ENCODE measurements around the gene CENPT. TPM values are rescaled to one million over a fixed set of nuclear protein-coding genes. Genes with fewer than 3 reads are reported as not detected.
A peak's percentile ranks its signal among the peaks of the same experiment; 100 is the strongest.

Gene CENPT
- total and polyA plus RNA-seq, 7 donors = 9.6 to 53.7 (median 38.2) TPM

DNA sequence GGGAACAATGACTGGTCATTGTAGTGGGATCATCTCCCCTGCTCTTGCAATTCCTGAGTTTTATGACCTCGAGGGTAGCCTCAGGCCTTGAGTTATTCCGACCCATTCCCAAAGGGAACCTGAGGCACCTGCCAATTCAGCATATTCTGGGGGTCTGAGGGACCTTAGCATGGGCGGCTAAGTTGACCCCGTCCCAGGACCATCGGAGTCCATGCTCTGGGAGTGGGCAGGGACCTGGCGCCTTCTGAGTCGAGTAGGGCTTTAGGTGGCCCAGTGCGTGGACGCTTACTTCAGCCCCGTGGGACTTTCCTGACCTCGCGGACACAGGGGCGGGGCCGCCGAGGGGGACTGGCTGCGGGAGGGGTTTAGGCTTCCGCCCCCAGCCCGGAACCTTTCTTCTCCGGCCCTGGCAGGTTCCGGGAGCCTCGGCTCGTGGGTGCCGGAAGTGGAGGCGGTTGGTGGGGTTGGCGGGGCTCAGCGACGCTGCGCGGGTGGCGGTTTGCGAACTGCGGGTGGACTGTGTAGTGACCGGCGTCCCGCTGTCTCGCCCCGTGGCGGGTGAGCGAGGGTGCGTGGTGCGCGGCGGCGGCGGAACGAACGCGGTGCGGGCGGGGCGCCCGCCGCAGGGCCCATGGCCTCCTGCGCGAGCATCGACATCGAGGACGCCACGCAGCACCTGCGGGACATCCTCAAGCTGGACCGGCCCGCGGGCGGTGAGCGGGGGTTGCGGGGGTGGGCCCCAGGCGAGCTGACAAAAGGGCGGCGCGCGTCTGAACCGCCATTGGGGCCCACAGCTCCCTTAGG lies 25.3 kb upstream of the CENPT start, which contains the start of gene EDC4:
EDC4 (plus strand) TSS at position 422 of the 804 bp plus-strand sequence; CDS start at position 632, 210 bp downstream.
- no peaks in the 10 kb centered on the region for H3K27me3 ChIP-seq
- H3K4me3 ChIP-seq = peak within 1 kb of the TSS; percentile 68 to 98 (median 84)
- DNase-seq = peak; percentile 92
- peak within 1 kb of the TSS; percentile 81 to 92 (median 86) for H3K27ac ChIP-seq
- H3K9me3 ChIP-seq = no peaks in the 10 kb centered on the region
- WGBS, 2 donors = 1 to 2% methylated on average over 72 of the region's 72 CpGs
- TF ChIP-seq, protein P1, sequence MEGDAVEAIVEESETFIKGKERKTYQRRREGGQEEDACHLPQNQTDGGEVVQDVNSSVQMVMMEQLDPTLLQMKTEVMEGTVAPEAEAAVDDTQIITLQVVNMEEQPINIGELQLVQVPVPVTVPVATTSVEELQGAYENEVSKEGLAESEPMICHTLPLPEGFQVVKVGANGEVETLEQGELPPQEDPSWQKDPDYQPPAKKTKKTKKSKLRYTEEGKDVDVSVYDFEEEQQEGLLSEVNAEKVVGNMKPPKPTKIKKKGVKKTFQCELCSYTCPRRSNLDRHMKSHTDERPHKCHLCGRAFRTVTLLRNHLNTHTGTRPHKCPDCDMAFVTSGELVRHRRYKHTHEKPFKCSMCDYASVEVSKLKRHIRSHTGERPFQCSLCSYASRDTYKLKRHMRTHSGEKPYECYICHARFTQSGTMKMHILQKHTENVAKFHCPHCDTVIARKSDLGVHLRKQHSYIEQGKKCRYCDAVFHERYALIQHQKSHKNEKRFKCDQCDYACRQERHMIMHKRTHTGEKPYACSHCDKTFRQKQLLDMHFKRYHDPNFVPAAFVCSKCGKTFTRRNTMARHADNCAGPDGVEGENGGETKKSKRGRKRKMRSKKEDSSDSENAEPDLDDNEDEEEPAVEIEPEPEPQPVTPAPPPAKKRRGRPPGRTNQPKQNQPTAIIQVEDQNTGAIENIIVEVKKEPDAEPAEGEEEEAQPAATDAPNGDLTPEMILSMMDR (IDR thresholded peaks at IDR 0.05) = no peak
- TF ChIP-seq POLR2A (IDR thresholded peaks at IDR 0.05) (peak; percentile 30 to 60), EP300 (IDR thresholded peaks at IDR 0.05) (no peak), POLR2AphosphoS5 (IDR thresholded peaks at IDR 0.05) (peak; percentile 68 to 93 (median 84))
- H3K4me1 ChIP-seq = peaks cover 0 to 38% (median 33%) of the 10 kb centered on the region in 4 donors
- intact Hi-C loops (cut with DNase I) = no loop called here
- H3K36me3 ChIP-seq = peaks cover 10 to 61% (median 25%) of the 10 kb centered on the region in 4 donors

DNA sequence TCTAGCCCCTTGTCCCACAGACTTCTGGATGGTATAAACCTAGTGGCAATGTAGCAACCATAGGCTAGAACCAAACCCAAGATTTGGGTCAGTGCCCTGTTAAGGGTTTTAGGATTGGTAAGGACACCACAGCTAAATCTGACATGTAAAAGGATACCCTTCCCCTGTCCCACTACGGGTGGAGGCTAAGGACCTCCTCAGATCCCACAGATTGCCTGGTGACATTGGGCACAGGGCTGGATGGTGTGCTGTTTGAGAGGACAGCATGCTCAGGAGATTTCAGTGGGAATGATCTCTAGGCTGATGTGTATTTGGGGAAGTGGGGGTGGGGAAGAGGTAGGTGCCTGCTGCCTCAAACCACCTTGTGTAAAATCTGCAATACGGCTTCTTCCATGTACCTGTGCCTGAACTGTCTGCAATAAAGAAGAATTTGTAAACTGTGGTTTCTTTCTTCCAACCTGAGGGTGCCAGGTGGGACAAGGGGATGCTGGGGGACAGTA lies 24.7 kb upstream of the CENPT start:
- TF ChIP-seq EP300 (IDR thresholded peaks at IDR 0.05) (no peak), POLR2A (IDR thresholded peaks at IDR 0.05) (no peak), POLR2AphosphoS5 (IDR thresholded peaks at IDR 0.05) (no peak)
- TF ChIP-seq, protein P1 (IDR thresholded peaks at IDR 0.05) = no peak
- 61 to 65% methylated on average over 2 of the region's 2 CpGs for WGBS, 2 donors
- H3K4me3 ChIP-seq = peak overlapping the region in 3 of 4 donors; percentile 80 to 98 (median 89)
- H3K36me3 ChIP-seq = peaks cover 4 to 61% (median 21%) of the 10 kb centered on the region in 4 donors
- no peaks in the 10 kb centered on the region for H3K27me3 ChIP-seq
- no peak for DNase-seq
- peaks cover 0 to 38% (median 33%) of the 10 kb centered on the region in 4 donors for H3K4me1 ChIP-seq
- no peaks in the 10 kb centered on the region for H3K9me3 ChIP-seq
- peak overlapping the region; percentile 81 to 92 (median 86) for H3K27ac ChIP-seq
- intact Hi-C loops (cut with DNase I) = no loop called here

DNA sequence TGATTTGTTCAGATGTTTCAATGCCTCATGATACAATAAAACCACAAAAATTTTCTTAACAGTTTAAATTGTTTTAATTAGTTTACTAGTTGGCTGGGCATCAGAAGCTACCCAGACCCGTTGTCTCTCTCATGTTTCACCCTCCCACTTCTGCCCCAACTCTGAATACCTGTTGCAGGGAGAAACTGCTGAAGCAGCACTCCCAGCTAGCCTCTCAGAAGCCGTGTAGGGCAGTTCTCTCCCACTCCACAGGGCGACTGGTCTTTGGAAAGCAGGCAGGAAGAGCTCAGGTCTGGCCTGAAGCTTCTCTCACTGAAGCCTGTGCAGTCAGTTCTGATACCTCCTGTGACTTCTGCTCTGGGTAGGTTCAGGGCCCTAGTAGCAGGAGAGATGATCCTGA lies 23.8 kb upstream of the CENPT start:
- TF ChIP-seq, protein P1 (IDR thresholded peaks at IDR 0.05) = no peak
- no peak for TF ChIP-seq POLR2AphosphoS5 (IDR thresholded peaks at IDR 0.05)
- no peak for TF ChIP-seq EP300 (IDR thresholded peaks at IDR 0.05)
- no peak for TF ChIP-seq POLR2A (IDR thresholded peaks at IDR 0.05)
- WGBS, 2 donors = 62 to 74% methylated on average over 3 of the region's 3 CpGs
- Histone ChIP-seq H3K4me1 (peaks cover 0 to 35% (median 31%) of the 10 kb centered on the region in 4 donors), H3K9me3 (no peaks in the 10 kb centered on the region), H3K36me3 (peaks cover 0 to 61% (median 18%) of the 10 kb centered on the region in 4 donors), H3K4me3 (no peak overlapping the region), H3K27me3 (no peaks in the 10 kb centered on the region), H3K27ac (no peak overlapping the region)
- no peak for DNase-seq
- intact Hi-C loops (cut with DNase I) = no loop called here

DNA sequence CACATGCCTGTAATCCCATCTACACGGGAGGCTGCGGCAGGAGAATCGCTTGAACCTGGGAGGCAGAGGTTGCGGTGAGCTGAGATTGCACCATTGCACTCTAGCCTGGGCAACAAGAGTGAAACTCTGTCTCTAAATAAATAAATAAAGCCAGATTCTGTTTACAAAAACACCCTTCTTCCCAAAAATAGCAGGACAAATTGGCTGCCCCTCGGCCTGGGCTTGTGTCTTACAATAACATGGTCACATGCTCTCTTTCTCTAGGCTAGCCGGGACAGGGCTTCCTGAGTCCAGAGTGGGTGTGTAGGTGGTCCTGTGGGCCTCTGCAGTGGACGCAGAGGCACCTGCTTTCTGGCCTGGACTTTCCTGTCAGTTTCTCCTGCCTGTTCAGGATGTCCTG lies 22.2 kb upstream of the CENPT start:
- H3K36me3 ChIP-seq = peaks cover 0 to 68% (median 22%) of the 10 kb centered on the region in 4 donors
- DNase-seq = no peak
- no peak overlapping the region for H3K27ac ChIP-seq
- no peaks in the 10 kb centered on the region for H3K27me3 ChIP-seq
- peaks cover 0 to 19% (median 17%) of the 10 kb centered on the region in 4 donors for H3K4me1 ChIP-seq
- no peak for TF ChIP-seq POLR2AphosphoS5 (IDR thresholded peaks at IDR 0.05)
- TF ChIP-seq POLR2A (IDR thresholded peaks at IDR 0.05) = no peak
- intact Hi-C loops (cut with DNase I) = no loop called here
- 90% methylated on average over 7 of the region's 7 CpGs for WGBS, 2 donors
- no peak overlapping the region for H3K4me3 ChIP-seq
- no peaks in the 10 kb centered on the region for H3K9me3 ChIP-seq

DNA sequence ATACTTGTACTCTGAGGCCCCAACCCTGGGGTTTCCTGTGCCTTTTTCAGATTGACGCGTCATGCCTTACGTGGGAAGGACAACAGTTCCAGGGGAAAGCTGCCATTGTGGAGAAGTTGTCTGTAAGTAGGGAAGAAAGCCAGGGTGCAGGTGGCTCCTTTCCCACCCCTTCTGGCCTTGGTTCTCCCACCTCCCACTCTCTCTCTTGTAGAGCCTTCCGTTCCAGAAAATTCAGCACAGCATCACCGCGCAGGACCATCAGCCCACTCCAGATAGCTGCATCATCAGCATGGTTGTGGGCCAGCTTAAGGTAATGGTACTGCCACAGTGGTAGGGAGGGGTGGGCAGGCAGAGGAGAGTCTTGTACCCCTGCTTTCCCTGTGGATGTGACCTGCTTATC lies 20.8 kb upstream of the CENPT start:
- Histone ChIP-seq H3K36me3 (peaks cover 0 to 68% (median 22%) of the 10 kb centered on the region in 4 donors), H3K27me3 (no peaks in the 10 kb centered on the region), H3K4me1 (peaks cover 0 to 14% (median 13%) of the 10 kb centered on the region in 4 donors), H3K9me3 (no peaks in the 10 kb centered on the region), H3K4me3 (no peak overlapping the region), H3K27ac (no peak overlapping the region)
- 97 to 98% methylated on average over 6 of the region's 6 CpGs for WGBS, 2 donors
- TF ChIP-seq, protein P1 (IDR thresholded peaks at IDR 0.05) = no peak
- TF ChIP-seq POLR2AphosphoS5 (IDR thresholded peaks at IDR 0.05) (no peak), EP300 (IDR thresholded peaks at IDR 0.05) (no peak), POLR2A (IDR thresholded peaks at IDR 0.05) (no peak)
- intact Hi-C loops (cut with DNase I) = no loop called here
- DNase-seq = no peak
